ENCODE data around the gene COBL. TPM values are rescaled to one million over a fixed set of nuclear protein-coding genes. Genes with fewer than 3 reads are reported as not detected.

The COBL gene
- total RNA-seq, 1 donor from 2014 or later = 27.9 TPM

- no peaks in the 10 kb centered on the region for H3K36me3 ChIP-seq
- no peaks in the 10 kb centered on the region for H3K4me1 ChIP-seq
- ATAC-seq (no peak), DNase-seq (no peak)
- no peaks in the 10 kb centered on the region for H3K27me3 ChIP-seq (ENCODE audit: low read depth)
- no peak overlapping the region for H3K4me3 ChIP-seq
- H3K9me3 ChIP-seq = no peaks in the 10 kb centered on the region
- H3K27ac ChIP-seq = no peak overlapping the region
- TF ChIP-seq, protein P1, sequence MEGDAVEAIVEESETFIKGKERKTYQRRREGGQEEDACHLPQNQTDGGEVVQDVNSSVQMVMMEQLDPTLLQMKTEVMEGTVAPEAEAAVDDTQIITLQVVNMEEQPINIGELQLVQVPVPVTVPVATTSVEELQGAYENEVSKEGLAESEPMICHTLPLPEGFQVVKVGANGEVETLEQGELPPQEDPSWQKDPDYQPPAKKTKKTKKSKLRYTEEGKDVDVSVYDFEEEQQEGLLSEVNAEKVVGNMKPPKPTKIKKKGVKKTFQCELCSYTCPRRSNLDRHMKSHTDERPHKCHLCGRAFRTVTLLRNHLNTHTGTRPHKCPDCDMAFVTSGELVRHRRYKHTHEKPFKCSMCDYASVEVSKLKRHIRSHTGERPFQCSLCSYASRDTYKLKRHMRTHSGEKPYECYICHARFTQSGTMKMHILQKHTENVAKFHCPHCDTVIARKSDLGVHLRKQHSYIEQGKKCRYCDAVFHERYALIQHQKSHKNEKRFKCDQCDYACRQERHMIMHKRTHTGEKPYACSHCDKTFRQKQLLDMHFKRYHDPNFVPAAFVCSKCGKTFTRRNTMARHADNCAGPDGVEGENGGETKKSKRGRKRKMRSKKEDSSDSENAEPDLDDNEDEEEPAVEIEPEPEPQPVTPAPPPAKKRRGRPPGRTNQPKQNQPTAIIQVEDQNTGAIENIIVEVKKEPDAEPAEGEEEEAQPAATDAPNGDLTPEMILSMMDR (IDR thresholded peaks at IDR 0.05) = no peak
- intact Hi-C loops (cut with DNase I) = no loop called here
Measured at GRCh38 chr7:50981743-50982142, 334.9 kb downstream of the COBL start.

GRCh38 chr7:50980411-50980810 is 336.2 kb downstream of the COBL start:
- Histone ChIP-seq H3K27me3 (ENCODE audit: low read depth) (no peaks in the 10 kb centered on the region), H3K9me3 (no peaks in the 10 kb centered on the region), H3K27ac (no peak overlapping the region), H3K4me3 (no peak overlapping the region), H3K36me3 (no peaks in the 10 kb centered on the region), H3K4me1 (no peaks in the 10 kb centered on the region)
- intact Hi-C loops (cut with DNase I) = no loop called here
- ATAC-seq (no peak), DNase-seq (no peak)
- TF ChIP-seq, protein P1 (IDR thresholded peaks at IDR 0.05) = no peak

DNA sequence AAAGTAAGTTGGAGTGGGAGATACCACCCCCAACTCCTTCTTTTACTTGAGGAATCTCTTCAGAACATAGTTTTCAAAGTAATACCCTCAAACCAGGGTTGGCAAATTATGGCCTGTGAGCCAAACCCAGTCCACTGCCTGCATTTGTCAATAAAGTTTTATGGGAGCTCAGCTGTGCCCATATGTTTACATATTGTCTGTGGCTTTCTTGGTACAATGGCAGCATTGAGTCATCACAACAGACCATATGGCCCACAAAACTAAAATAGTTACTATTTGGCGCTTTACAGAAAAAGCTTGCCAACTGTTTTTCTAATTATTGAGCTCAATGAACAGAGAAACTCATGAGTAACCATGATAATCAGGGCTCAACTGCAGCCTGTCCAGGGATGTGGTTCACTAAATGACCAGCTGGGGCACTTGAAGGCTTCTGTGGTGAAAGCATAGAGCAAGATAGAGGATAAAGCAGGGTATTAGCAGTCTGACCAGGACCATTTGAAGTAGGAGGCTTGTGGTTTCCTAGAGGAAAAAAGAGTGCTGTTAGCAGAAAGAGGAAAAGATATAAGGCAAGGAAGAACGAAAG is 337.9 kb downstream of the COBL start:
- Histone ChIP-seq H3K36me3 (no peaks in the 10 kb centered on the region), H3K4me1 (no peaks in the 10 kb centered on the region), H3K27me3 (ENCODE audit: low read depth) (no peaks in the 10 kb centered on the region), H3K4me3 (no peak overlapping the region), H3K9me3 (no peaks in the 10 kb centered on the region), H3K27ac (no peak overlapping the region)
- ATAC-seq (no peak), DNase-seq (no peak)
- TF ChIP-seq, protein P1 (IDR thresholded peaks at IDR 0.05) = no peak
- intact Hi-C loops (cut with DNase I) = no loop called here

- intact Hi-C loops (cut with DNase I) = no loop called here
- TF ChIP-seq, protein P1 (IDR thresholded peaks at IDR 0.05) = no peak
- Histone ChIP-seq H3K36me3 (no peaks in the 10 kb centered on the region), H3K9me3 (no peaks in the 10 kb centered on the region), H3K27ac (no peak overlapping the region), H3K27me3 (ENCODE audit: low read depth) (no peaks in the 10 kb centered on the region), H3K4me1 (no peaks in the 10 kb centered on the region), H3K4me3 (no peak overlapping the region)
- no peak for ATAC-seq
- no peak for DNase-seq
Measured at GRCh38 chr7:50977421-50977820, 339.2 kb downstream of the COBL start.

GRCh38 chr7:50976064-50976463 is 340.5 kb downstream of the COBL start:
- Histone ChIP-seq H3K4me1 (no peaks in the 10 kb centered on the region), H3K4me3 (no peak overlapping the region), H3K9me3 (no peaks in the 10 kb centered on the region), H3K27ac (no peak overlapping the region), H3K27me3 (ENCODE audit: low read depth) (no peaks in the 10 kb centered on the region), H3K36me3 (no peaks in the 10 kb centered on the region)
- intact Hi-C loops (cut with DNase I) = no loop called here
- DNase-seq (no peak), ATAC-seq (no peak)
- TF ChIP-seq, protein P1 (IDR thresholded peaks at IDR 0.05) = no peak
